IMR-90 (cell line): Measurements from ENCODE around the gene ZFPM1. TPM values are rescaled to one million over a fixed set of nuclear protein-coding genes. Genes with fewer than 3 reads are reported as not detected.

Experiments
- ATAC-seq: fragments of 200-7000 bp; cut with Tn5 transposase; 2 replicates; pipeline ENCODE4 v1.9.1; 2020; ENCODE audit warnings: low read depth, mild to moderate bottlenecking, moderate library complexity
- BruUV-seq: library from RNA; stranded (reverse); fragments of 400-500 nt; replicated peaks from 2 replicates; lab custom pipeline; 2021; lab: Mats Ljungman, UMichigan
- CTCF ChIA-PET: fragments of 300-600 bp; formaldehyde crosslinking; extraction: SDS; loops from one replicate; lab custom pipeline; 2021; ENCODE audit warnings: antibody characterized with exemption; lab: Yijun Ruan, JAX
- POLR2A ChIA-PET: fragments of 300-600 bp; sonication (Branson Sonifier 250); formaldehyde crosslinking; loops from one replicate; lab custom pipeline; 2022; ENCODE audit warnings: antibody characterized with exemption; ENCODE audit not compliant: unreplicated experiment; lab: Charles Lee
- DNase-seq: peaks from one replicate; pipeline ENCODE4 v3.0.0; 2013
- H2AFZ ChIP-seq: replicated peaks from 2 replicates; pipeline ENCODE3; 2013; ENCODE audit warnings: low read length, mild to moderate bottlenecking; ENCODE audit not compliant: poor library complexity
- H2AK5ac ChIP-seq: 2 replicates; pipeline ENCODE4 v1.6.1; 2013; ENCODE audit warnings: low read depth, low read length, inconsistent platforms
- H2AK9ac ChIP-seq: replicated peaks from 2 replicates; pipeline ENCODE3; 2013; ENCODE audit warnings: mild to moderate bottlenecking, low read depth, low read length, moderate library complexity; ENCODE audit not compliant: poor library complexity
- H2BK120ac ChIP-seq: 2 replicates; pipeline ENCODE4 v1.6.1; 2013; ENCODE audit warnings: low read depth, low read length, inconsistent platforms
- H2BK15ac ChIP-seq: 3 replicates; pipeline ENCODE4 v1.6.1; 2013; ENCODE audit warnings: low read depth, low read length, inconsistent platforms
- H2BK20ac ChIP-seq: 2 replicates; pipeline ENCODE4 v1.6.1; 2013; ENCODE audit warnings: low read depth, mild to moderate bottlenecking, inconsistent platforms, low read length, moderate library complexity
- H2BK5ac ChIP-seq: 2 replicates; pipeline ENCODE4 v1.6.1; 2013; ENCODE audit warnings: mild to moderate bottlenecking, low read depth, low read length, inconsistent platforms; ENCODE audit not compliant: poor library complexity, severe bottlenecking
- H3K14ac ChIP-seq: replicated peaks from 2 replicates; pipeline ENCODE4 v1.6.1; 2013; ENCODE audit warnings: low read depth, low read length, inconsistent platforms
- H3K18ac ChIP-seq: 2 replicates; pipeline ENCODE4 v1.6.1; 2013; ENCODE audit warnings: low read depth, low read length, control low read depth
- H3K23ac ChIP-seq: 2 replicates; pipeline ENCODE4 v1.6.1; 2013; ENCODE audit warnings: low read depth, low read length, inconsistent platforms
- H3K27ac ChIP-seq: 2 replicates; pipeline ENCODE4 v1.5.1; 2013; ENCODE audit warnings: mild to moderate bottlenecking, control low read depth, low read length; ENCODE audit not compliant: insufficient read depth
- H3K27me3 ChIP-seq: 2 replicates; pipeline ENCODE4 v1.6.1; 2013; ENCODE audit warnings: low read length; ENCODE audit not compliant: control insufficient read depth, insufficient read depth
- H3K36me3 ChIP-seq: 2 replicates; pipeline ENCODE4 v1.6.1; 2013; ENCODE audit warnings: low read length, mixed read lengths; ENCODE audit not compliant: control insufficient read depth, insufficient read depth
- H3K4ac ChIP-seq: 2 replicates; pipeline ENCODE4 v1.6.1; 2013; ENCODE audit warnings: low read depth, low read length, inconsistent platforms
- H3K4me1 ChIP-seq: 2 replicates; pipeline ENCODE4 v1.6.1; 2013; ENCODE audit warnings: low read length, mixed read lengths; ENCODE audit not compliant: control insufficient read depth, insufficient read depth
- H3K4me2 ChIP-seq: 2 replicates; pipeline ENCODE4 v1.6.1; 2013; ENCODE audit warnings: low read depth, mild to moderate bottlenecking, control low read depth, low read length, moderate library complexity
- H3K4me3 ChIP-seq: 2 replicates; pipeline ENCODE4 v1.5.1; 2013; ENCODE audit warnings: low read depth, mild to moderate bottlenecking, control low read depth, low read length, moderate library complexity; ENCODE audit not compliant: insufficient read depth
- H3K56ac ChIP-seq: 2 replicates; pipeline ENCODE4 v1.6.1; 2013; ENCODE audit warnings: low read length, inconsistent platforms; ENCODE audit not compliant: insufficient read depth; ENCODE audit errors: extremely low read depth
- H3K79me1 ChIP-seq, 2 experiments: 2 replicates each; pipeline ENCODE4 v1.6.1; 2013; ENCODE audit warnings: low read length in 2 of 2, inconsistent platforms in 1 of 2, low read depth in 1 of 2
- H3K9ac ChIP-seq: 2 replicates; pipeline ENCODE4 v1.6.1; 2013; ENCODE audit warnings: low read depth, low read length, control low read depth
- H3K9me1 ChIP-seq: 2 replicates; pipeline ENCODE4 v1.6.1; 2013; ENCODE audit warnings: low read length, inconsistent platforms; ENCODE audit not compliant: insufficient read depth
- H3K9me3 ChIP-seq: 2 replicates; pipeline ENCODE4 v1.6.1; 2013; ENCODE audit warnings: low read length; ENCODE audit not compliant: control insufficient read depth, insufficient read depth
- H4K20me1 ChIP-seq: 2 replicates; pipeline ENCODE4 v1.6.1; 2013; ENCODE audit warnings: low read length, inconsistent platforms; ENCODE audit not compliant: insufficient read depth
- H4K5ac ChIP-seq: 2 replicates; pipeline ENCODE4 v1.6.1; 2013; ENCODE audit warnings: mild to moderate bottlenecking, low read depth, low read length, control low read depth
- H4K8ac ChIP-seq, 2 experiments: 2 replicates each; pipeline ENCODE4 v1.6.1; 2013; ENCODE audit warnings: low read depth in 2 of 2, low read length in 2 of 2, control low read depth in 1 of 2, inconsistent platforms in 1 of 2
- H4K91ac ChIP-seq: 2 replicates; pipeline ENCODE4 v1.6.1; 2013; ENCODE audit warnings: low read depth, low read length, inconsistent platforms; ENCODE audit not compliant: insufficient read depth
- BHLHE40 ChIP-seq: fragments of 150-350 bp; IDR thresholded peaks from 2 replicates; pipeline ENCODE4 v1.6.1; 2016; ENCODE audit warnings: mild to moderate bottlenecking, low read depth, low read length
- CEBPB ChIP-seq: IDR thresholded peaks from 2 replicates; pipeline ENCODE4 v1.6.1; 2012; ENCODE audit warnings: low read depth, low read length, improper control_type of control experiment
- CTCF ChIP-seq: conservative IDR thresholded peaks from 2 replicates; pipeline ENCODE4 v1.5.1; 2012; ENCODE audit warnings: mild to moderate bottlenecking, low read depth, low read length, improper control_type of control experiment
- ELK1 ChIP-seq: fragments of 150-350 bp; IDR thresholded peaks from 2 replicates; pipeline ENCODE4 v1.6.1; 2016; ENCODE audit warnings: low read depth, mild to moderate bottlenecking, low read length, moderate library complexity, borderline replicate concordance
- FOS ChIP-seq: fragments of 150-350 bp; IDR thresholded peaks from 2 replicates; pipeline ENCODE4 v1.6.1; 2016; ENCODE audit warnings: low read depth, low read length
- MAZ ChIP-seq: IDR thresholded peaks from 2 replicates; pipeline ENCODE4 v1.6.1; 2012; ENCODE audit warnings: low read depth, mild to moderate bottlenecking, low read length, improper control_type of control experiment, moderate library complexity, borderline replicate concordance
- MXI1 ChIP-seq: IDR thresholded peaks from 2 replicates; pipeline ENCODE4 v1.6.1; 2012; ENCODE audit warnings: low read depth, mild to moderate bottlenecking, low read length, moderate library complexity, borderline replicate concordance
- NFE2L2 ChIP-seq: fragments of 150-350 bp; IDR thresholded peaks from 2 replicates; pipeline ENCODE4 v1.6.1; 2016; ENCODE audit warnings: low read depth, mild to moderate bottlenecking, low read length
- POLR2A ChIP-seq: IDR thresholded peaks from 2 replicates; pipeline ENCODE4 v1.6.1; 2012; ENCODE audit warnings: mild to moderate bottlenecking, low read depth, low read length
- RAD21 ChIP-seq: IDR thresholded peaks from 2 replicates; pipeline ENCODE4 v1.6.1; 2012; ENCODE audit warnings: low read length, improper control_type of control experiment
- RCOR1 ChIP-seq: IDR thresholded peaks from 2 replicates; pipeline ENCODE4 v1.6.1; 2012; ENCODE audit warnings: mild to moderate bottlenecking, low read length, improper control_type of control experiment; ENCODE audit not compliant: insufficient replicate concordance
- RFX5 ChIP-seq: IDR thresholded peaks from 2 replicates; pipeline ENCODE4 v1.8.0; 2012; ENCODE audit warnings: low read depth, mild to moderate bottlenecking, low read length, moderate library complexity
- SMC3 ChIP-seq: fragments of 150-350 bp; IDR thresholded peaks from 2 replicates; pipeline ENCODE4 v1.6.1; 2016; ENCODE audit warnings: low read depth, mild to moderate bottlenecking, antibody characterized with exemption, low read length, moderate library complexity
- USF2 ChIP-seq: fragments of 150-350 bp; IDR thresholded peaks from 2 replicates; pipeline ENCODE4 v1.6.1; 2017; ENCODE audit warnings: mild to moderate bottlenecking, antibody characterized with exemption, low read length, low read depth
- WGBS, 2 experiments: methylation state at CpG; one replicate each; pipeline versions ENCODE4 v1.1.5 to v1.1.7; 2013; ENCODE audit warnings: missing lambda C conversion rate in 2 of 2; ENCODE audit not compliant: insufficient read length in 1 of 2; ENCODE audit errors: extremely low coverage in 2 of 2; 5-methylcytosine and 5-hydroxymethylcytosine counted together
- dilution Hi-C: fragments of 300-500 bp; cut with HindIII; formaldehyde crosslinking; loops from one replicate; pipeline ENCODE4 v1.14.3; 2018; ENCODE audit warnings: low sequenced_read_pairs; ENCODE audit not compliant: unreplicated experiment
- in situ Hi-C: fragments of 300-500 bp; cut with MboI; formaldehyde crosslinking; loops from 3 replicates; pipeline ENCODE4 v1.14.3; 2019; ENCODE audit warnings: low sequenced_read_pairs, inconsistent platforms, mixed read lengths
- intact Hi-C: fragments of 100-400 bp; cut with micrococcal nuclease; formaldehyde crosslinking; loops from 2 replicates; pipeline ENCODE4 v1.10.0; 2022
- polyA plus RNA-seq, 3 experiments: library from polyadenylated mRNA; depleted of rRNA; stranded (reverse); fragments of >200 nt; gene quantifications; 2 replicates each; pipeline ENCODE4 v1.2.3, GENCODE V29; 2012; ENCODE audit warnings: low replicate concordance in 1 of 3
- total RNA-seq: library from RNA; depleted of rRNA; stranded (reverse); fragments of >200 nt; gene quantifications from 2 replicates; pipeline ENCODE4 v1.2.3, GENCODE V29; 2012

The ZFPM1 gene
- total and polyA plus RNA-seq, 2 of the 4 experiments (the other 2 are of a cell fraction), result 0.36 to 1.1 TPM

GRCh38 chr16:88491560-88492310, 38.7 kb downstream of the ZFPM1 start:
- no peaks in the 10 kb centered on the region for H3K4me1 ChIP-seq
- intact Hi-C loops, result no loop called here
- H3K4me2 ChIP-seq, result no peak overlapping the region
- no peak overlapping the region for H3K18ac ChIP-seq
- no peak overlapping the region for H4K91ac ChIP-seq
- dilution Hi-C loops, result no loop called here
- TF ChIP-seq SMC3 (no peak), BHLHE40 (no peak), RCOR1 (no peak), RAD21 (no peak), CEBPB (no peak), NFE2L2 (no peak), MXI1 (no peak), ELK1 (no peak), MAZ (no peak), POLR2A (no peak), USF2 (no peak), RFX5 (no peak), FOS (no peak), CTCF (no peak)
- H3K4me3 ChIP-seq, result no peak overlapping the region
- 93% methylated on average over 11 of the region's 28 CpGs; no CpG with 5 or more reads in 1 of the 2 experiments for WGBS, 2 experiments
- no peaks in the 10 kb centered on the region for H3K27me3 ChIP-seq
- no TSS peak for BruUV-seq
- H3K79me1 ChIP-seq, result no peaks in the 10 kb centered on the region
- H3K36me3 ChIP-seq, result peaks cover 4% of the 10 kb centered on the region; the same call in 1 of the 2 replicates
- H3K4ac ChIP-seq, result no peak overlapping the region
- ATAC-seq (no peak), DNase-seq (no peak)
- CTCF ChIA-PET, result no interaction called here
- no peaks in the 10 kb centered on the region for H3K9me1 ChIP-seq
- peaks cover 5% of the 10 kb centered on the region; the same call in 1 of the 2 replicates for H4K20me1 ChIP-seq
- no peak overlapping the region for H2AK9ac ChIP-seq
- no peak overlapping the region for H2BK15ac ChIP-seq
- H2BK120ac ChIP-seq, result no peak overlapping the region
- H3K9ac ChIP-seq, result no peak overlapping the region
- H2AFZ ChIP-seq, result no peak overlapping the region
- H3K9me3 ChIP-seq, result no peaks in the 10 kb centered on the region
- H3K14ac ChIP-seq, result no peak overlapping the region
- H2BK5ac ChIP-seq, result no peak overlapping the region
- H2BK20ac ChIP-seq, result no peak overlapping the region
- no peak overlapping the region for H3K56ac ChIP-seq
- POLR2A ChIA-PET, result no interaction called here
- no peak overlapping the region; the same call in 1 of the 2 replicates for H2AK5ac ChIP-seq
- no peak overlapping the region for H3K27ac ChIP-seq
- in situ Hi-C loops, result no loop called here
- no peak overlapping the region for H3K23ac ChIP-seq
- no peak overlapping the region for H4K8ac ChIP-seq
- no peak overlapping the region for H4K5ac ChIP-seq
